ENCODE data around the gene MBD3L2B. TPM values are rescaled to one million over a fixed set of nuclear protein-coding genes. Genes with fewer than 3 reads are reported as not detected.
"Not testable (repeated sequence)": the region's sequence is repeated elsewhere in the genome, so short reads cannot be mapped to it uniquely, and the experiment has no call there.

Gene MBD3L2B
- not detected in 2 replicates for polyA plus RNA-seq (2011; rRNA removed)
- polyA minus RNA-seq (2011; rRNA and poly(A)+ RNA removed), result not detected in 2 replicates

- H3K4me3 ChIP-seq (ENCODE audit: low read depth, low read length); POLR2A ChIA-PET; H3K27me3 ChIP-seq (ENCODE audit: control insufficient read depth, insufficient read depth, low read length); DNase-seq (ENCODE audit: low read depth); CTCF ChIA-PET; H3K36me3 ChIP-seq (ENCODE audit: control insufficient read depth, insufficient read depth, low read length): not testable (repeated sequence)
Observed at GRCh38 chr19:7021331-7021730, at the start of gene MBD3L2B. Gene MBD3L2B, minus strand, starts transcription at chr19:7021431. Its CDS starts 34 bp downstream, at chr19:7021397.

GRCh38 chr19:7069904-7070226, 48.6 kb upstream of the MBD3L2B start:
- peak overlapping the region; percentile 86 for H3K4me3 ChIP-seq (ENCODE audit: low read depth, low read length)
- no peak for DNase-seq (ENCODE audit: low read depth)
- ChIA-PET POLR2A (interaction anchor here (1.0 kb wide), 1 partner anchor 22 kb away, joined by 4 read pairs; no protein-coding TSS in a partner anchor), CTCF (interaction anchor here (1.0 kb wide), 1 partner anchor 11 kb away, joined by 4 read pairs; no protein-coding TSS in a partner anchor)
- no peaks in the 10 kb centered on the region for H3K27me3 ChIP-seq (ENCODE audit: control insufficient read depth, insufficient read depth, low read length)
- no peak for TF ChIP-seq CTCF (IDR thresholded peaks at IDR 0.05; ENCODE audit: insufficient read depth, low read depth, low read length)
- peaks cover 12% of the 10 kb centered on the region for H3K36me3 ChIP-seq (ENCODE audit: control insufficient read depth, insufficient read depth, low read length)

- H3K4me3 ChIP-seq (ENCODE audit: low read depth, low read length), result peak within 1 kb of the TSS; percentile 86
- ChIA-PET CTCF (interaction anchor here (1.0 kb wide), 1 partner anchor 12 kb away, joined by 4 read pairs; no protein-coding TSS in a partner anchor), POLR2A (interaction anchor here (0.6 to 1.0 kb wide), 3 partner anchors 23 to 328 kb away, joined by 3 to 4 read pairs (median 4); no protein-coding TSS in a partner anchor)
- no peak for TF ChIP-seq CTCF (IDR thresholded peaks at IDR 0.05; ENCODE audit: insufficient read depth, low read depth, low read length)
- peak; percentile 78 for DNase-seq (ENCODE audit: low read depth)
- no peaks in the 10 kb centered on the region for H3K27me3 ChIP-seq (ENCODE audit: control insufficient read depth, insufficient read depth, low read length)
- peaks cover 11% of the 10 kb centered on the region for H3K36me3 ChIP-seq (ENCODE audit: control insufficient read depth, insufficient read depth, low read length)
Observed at GRCh38 chr19:7069042-7069903, 48.0 kb upstream of the MBD3L2B start, which contains the start of gene ZNF557. Gene ZNF557, plus strand, starts transcription at chr19:7069703. Its CDS starts 5,372 bp downstream, at chr19:7075075.

GRCh38 chr19:7068599-7068998, 47.4 kb upstream of the MBD3L2B start:
- Histone ChIP-seq H3K4me3 (ENCODE audit: low read depth, low read length) (no peak overlapping the region), H3K36me3 (ENCODE audit: control insufficient read depth, insufficient read depth, low read length) (peaks cover 10% of the 10 kb centered on the region), H3K27me3 (ENCODE audit: control insufficient read depth, insufficient read depth, low read length) (no peaks in the 10 kb centered on the region)
- POLR2A ChIA-PET, result interaction anchor here (0.7 kb wide), 1 partner anchor 31 kb away, joined by 3 read pairs; no protein-coding TSS in a partner anchor
- CTCF ChIA-PET, result interaction anchor here (1.6 kb wide), 1 partner anchor 205 kb away, joined by 3 read pairs; no protein-coding TSS in a partner anchor
- no peak for TF ChIP-seq CTCF (IDR thresholded peaks at IDR 0.05; ENCODE audit: insufficient read depth, low read depth, low read length)
- no peak for DNase-seq (ENCODE audit: low read depth)

GRCh38 chr19:7067716-7068115, 46.5 kb upstream of the MBD3L2B start:
- H3K27me3 ChIP-seq (ENCODE audit: control insufficient read depth, insufficient read depth, low read length), result no peaks in the 10 kb centered on the region
- no peak for DNase-seq (ENCODE audit: low read depth)
- no peak overlapping the region for H3K4me3 ChIP-seq (ENCODE audit: low read depth, low read length)
- ChIA-PET POLR2A (no interaction called here), CTCF (interaction anchor here (1.6 kb wide), 1 partner anchor 204 kb away, joined by 3 read pairs; no protein-coding TSS in a partner anchor)
- H3K36me3 ChIP-seq (ENCODE audit: control insufficient read depth, insufficient read depth, low read length), result peaks cover 7% of the 10 kb centered on the region
- no peak for TF ChIP-seq CTCF (IDR thresholded peaks at IDR 0.05; ENCODE audit: insufficient read depth, low read depth, low read length)

All from BJ (cell line).